Muscle of leg (tissue), 11 donors: ENCODE data around the gene CKS2. TPM values are rescaled to one million over a fixed set of nuclear protein-coding genes. Genes with fewer than 3 reads are reported as not detected.

Experiments
- DNase-seq: peaks from one replicate; pipeline ENCODE4 v3.0.0; 2013
- H3K27ac ChIP-seq: one replicate; pipeline ENCODE4 v1.5.1; 2013; ENCODE audit warnings: mild to moderate bottlenecking, low read length, control low read depth
- H3K27me3 ChIP-seq: one replicate; pipeline ENCODE4 v1.6.1; 2013; ENCODE audit warnings: low read length; ENCODE audit not compliant: control insufficient read depth, insufficient read depth
- H3K36me3 ChIP-seq: one replicate; pipeline ENCODE4 v1.6.1; 2013; ENCODE audit warnings: low read length; ENCODE audit not compliant: control insufficient read depth, insufficient read depth
- H3K4me1 ChIP-seq: one replicate; pipeline ENCODE4 v1.6.1; 2013; ENCODE audit warnings: low read length; ENCODE audit not compliant: control insufficient read depth, insufficient read depth
- H3K4me3 ChIP-seq: one replicate; pipeline ENCODE4 v1.5.1; 2013; ENCODE audit warnings: low read length, control low read depth
- H3K9me3 ChIP-seq: replicated peaks from 2 replicates; pipeline ENCODE4 v1.6.1; 2013; ENCODE audit warnings: low read depth, low read length; ENCODE audit not compliant: control insufficient read depth
- WGBS: methylation state at CpG from one replicate; pipeline ENCODE4 v1.1.5; 2013; ENCODE audit warnings: missing lambda C conversion rate; ENCODE audit not compliant: insufficient coverage; 5-methylcytosine and 5-hydroxymethylcytosine counted together
- polyA plus RNA-seq, 8 donors: library from polyadenylated mRNA; unstranded; fragments of 120-200 nt; gene quantifications; one replicate each; pipeline versions ENCODE4 v1.2.1 to v1.2.3, GENCODE V29; 2013; ENCODE audit warnings: inconsistent platforms in 1 of 8, low replicate concordance in 1 of 8; ENCODE audit not compliant: insufficient read length in 8 of 8, insufficient read depth in 1 of 8
- total RNA-seq: library from RNA; stranded (reverse); fragments of 120-200 nt; gene quantifications from one replicate; pipeline ENCODE4 v1.2.4, GENCODE V29; 2013

CKS2 gene
- total and polyA plus RNA-seq, 9 donors = 35.1 to 57.3 (median 43.2) TPM

GRCh38 chr9:89362647-89363310 is 51.8 kb downstream of the CKS2 start:
- H3K4me3 ChIP-seq = no peak overlapping the region
- peaks cover 22% of the 10 kb centered on the region for H3K4me1 ChIP-seq
- no peak for DNase-seq
- H3K36me3 ChIP-seq = peaks cover 53% of the 10 kb centered on the region
- no peaks in the 10 kb centered on the region for H3K27me3 ChIP-seq
- no peaks in the 10 kb centered on the region for H3K9me3 ChIP-seq
- no peak overlapping the region for H3K27ac ChIP-seq
- 94% methylated on average over 5 of the region's 10 CpGs for WGBS

GRCh38 chr9:89363311-89363670 is 52.3 kb downstream of the CKS2 start:
- Histone ChIP-seq H3K9me3 (no peaks in the 10 kb centered on the region), H3K27ac (no peak overlapping the region), H3K4me3 (no peak overlapping the region), H3K27me3 (no peaks in the 10 kb centered on the region), H3K36me3 (peaks cover 48% of the 10 kb centered on the region), H3K4me1 (peaks cover 18% of the 10 kb centered on the region)
- no peak for DNase-seq
- WGBS = 87% methylated on average over 6 of the region's 6 CpGs

DNA sequence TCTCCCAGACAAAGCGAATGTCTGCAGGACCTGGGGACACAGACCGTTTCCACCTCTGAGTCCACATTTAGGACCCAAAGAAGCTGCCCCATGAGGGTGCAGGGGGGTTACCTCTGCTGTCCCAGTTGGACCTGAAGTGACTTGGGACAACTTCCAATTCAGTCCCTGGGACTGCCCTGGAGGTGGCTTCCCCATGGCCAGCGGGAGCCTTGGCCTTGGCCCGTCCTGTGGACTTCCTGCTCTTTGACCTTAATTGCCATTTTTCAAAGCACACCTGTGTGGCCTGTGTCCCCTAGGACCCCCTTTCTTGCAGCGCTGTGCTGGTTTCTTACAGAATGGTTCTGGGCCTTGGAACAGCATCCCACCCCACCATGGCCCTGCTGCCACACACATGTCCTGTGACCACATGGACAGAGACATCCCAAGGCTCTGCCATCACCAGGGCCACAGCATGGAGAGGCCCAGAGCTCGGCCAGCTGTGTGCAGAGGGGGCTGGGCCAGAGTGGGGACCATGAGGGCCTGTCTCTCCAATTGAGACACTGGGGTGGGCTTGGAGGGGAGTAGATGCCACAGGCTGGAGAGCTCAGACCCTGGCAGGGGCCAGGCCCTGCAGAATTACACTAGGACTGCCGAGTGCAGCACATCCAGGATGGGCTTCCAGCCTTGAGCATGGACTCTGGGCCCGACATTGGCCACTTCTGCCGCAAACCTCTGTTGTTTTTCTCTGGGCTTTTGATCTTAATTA is 53.1 kb downstream of the CKS2 start:
- Histone ChIP-seq H3K9me3 (no peaks in the 10 kb centered on the region), H3K27ac (no peak overlapping the region), H3K4me3 (no peak overlapping the region), H3K36me3 (peaks cover 40% of the 10 kb centered on the region), H3K27me3 (no peaks in the 10 kb centered on the region), H3K4me1 (peaks cover 14% of the 10 kb centered on the region)
- DNase-seq = no peak
- WGBS = 86% methylated on average over 5 of the region's 9 CpGs

- no peak overlapping the region for H3K27ac ChIP-seq
- WGBS = 91% methylated on average over 7 of the region's 17 CpGs
- peaks cover 8% of the 10 kb centered on the region for H3K4me1 ChIP-seq
- H3K36me3 ChIP-seq = peaks cover 37% of the 10 kb centered on the region
- no peak for DNase-seq
- no peak overlapping the region for H3K4me3 ChIP-seq
- no peaks in the 10 kb centered on the region for H3K9me3 ChIP-seq
- H3K27me3 ChIP-seq = no peaks in the 10 kb centered on the region
These were observed 53.9 kb downstream of the CKS2 start for GRCh38 chr9:89364666-89365531.

- Histone ChIP-seq H3K27ac (no peak overlapping the region), H3K27me3 (no peaks in the 10 kb centered on the region), H3K36me3 (peaks cover 32% of the 10 kb centered on the region), H3K9me3 (no peaks in the 10 kb centered on the region), H3K4me1 (peaks cover 4% of the 10 kb centered on the region), H3K4me3 (no peak overlapping the region)
- no peak for DNase-seq
- WGBS = 94% methylated on average over 2 of the region's 2 CpGs
These were observed 54.5 kb downstream of the CKS2 start for GRCh38 chr9:89365532-89365912.

Other genes with a start within 250 kb of the CKS2 start
- 0.53 TPM for gene SHC3, start 132.4 kb upstream of the CKS2 start, total RNA-seq
- 1 to 10 TPM in 1 of 8 donors, under 1 TPM in 7; 0.45 to 1.1 (median 0.75) TPM for gene SHC3, start 132.4 kb upstream of the CKS2 start, polyA plus RNA-seq
- 34.8 TPM for gene SECISBP2, start 7.3 kb downstream of the CKS2 start, total RNA-seq
- gene SECISBP2, start 7.3 kb downstream of the CKS2 start, polyA plus RNA-seq = 10 to 100 TPM; 25.8 to 51.1 (median 33.9) TPM
- gene SEMA4D, start 186.9 kb downstream of the CKS2 start, total RNA-seq = 12.8 TPM
- 10 to 100 TPM; 12.4 to 25.3 (median 17.9) TPM for gene SEMA4D, start 186.9 kb downstream of the CKS2 start, polyA plus RNA-seq